Lung (tissue), 12 donors: Measurements from ENCODE around the gene IL4R. TPM values are rescaled to one million over a fixed set of nuclear protein-coding genes. Genes with fewer than 3 reads are reported as not detected.
A peak's percentile ranks its signal among the peaks of the same experiment; 100 is the strongest.

Source experiments
- ATAC-seq: fragments of 200-7000 bp; cut with Tn5 transposase; one replicate; pipeline ENCODE4 v1.9.1; 2020; ENCODE audit warnings: moderate number of reproducible peaks; ENCODE audit not compliant: insufficient read depth, low FRiP score
- DNase-seq, 3 donors: peaks; one replicate each; pipeline ENCODE4 v3.0.0-alpha.2; 2013 to 2017
- H3K27ac ChIP-seq, 2 donors: one replicate each; pipeline ENCODE4 v1.5.1; 2013; ENCODE audit warnings: mild to moderate bottlenecking in 2 of 2, moderate library complexity in 2 of 2, control low read depth in 1 of 2, inconsistent platforms in 1 of 2, low read depth in 1 of 2, low read length in 1 of 2
- H3K27me3 ChIP-seq, 3 donors: one replicate each; pipeline ENCODE4 v1.5.1; 2013; ENCODE audit warnings: low read length in 2 of 3; ENCODE audit not compliant: control insufficient read depth in 3 of 3, insufficient read depth in 3 of 3
- H3K36me3 ChIP-seq, 4 donors: one replicate each; pipeline ENCODE4 v1.5.1; 2013; ENCODE audit warnings: low read length in 4 of 4, mild to moderate bottlenecking in 1 of 4, moderate library complexity in 1 of 4; ENCODE audit not compliant: control insufficient read depth in 4 of 4, insufficient read depth in 4 of 4
- H3K4me1 ChIP-seq, 5 donors: one replicate each; pipeline ENCODE4 v1.5.1; 2013; ENCODE audit warnings: low read length in 5 of 5, mild to moderate bottlenecking in 2 of 5, moderate library complexity in 1 of 5; ENCODE audit not compliant: control insufficient read depth in 5 of 5, insufficient read depth in 5 of 5
- H3K4me3 ChIP-seq: one replicate; pipeline ENCODE4 v1.5.1; 2013; ENCODE audit warnings: mild to moderate bottlenecking, control low read depth, moderate library complexity
- H3K9ac ChIP-seq, 2 donors: one replicate each; pipeline ENCODE4 v1.5.1; 2013; ENCODE audit warnings: low read length in 2 of 2, control low read depth in 1 of 2; ENCODE audit not compliant: insufficient read depth in 1 of 2
- H3K9me3 ChIP-seq, 4 donors: one replicate each; pipeline ENCODE4 v1.5.1; 2013; ENCODE audit warnings: low read length in 3 of 4, mild to moderate bottlenecking in 1 of 4, moderate library complexity in 1 of 4; ENCODE audit not compliant: control insufficient read depth in 4 of 4, insufficient read depth in 3 of 4
- CTCF ChIP-seq: IDR thresholded peaks from 2 replicates; pipeline ENCODE4 v1.5.1; 2012; ENCODE audit warnings: mild to moderate bottlenecking; ENCODE audit errors: control extremely low read depth, extremely low read depth
- WGBS, 2 donors: extraction: QIAGEN DNeasy Blood & Tissue Kit; methylation state at CpG; one replicate each; pipeline ENCODE4 v1.1.7; 2013; 5-methylcytosine and 5-hydroxymethylcytosine counted together
- polyA plus RNA-seq, 2 donors: library from polyadenylated mRNA; stranded (reverse); fragments of 200-250 nt; gene quantifications; one replicate each; pipeline ENCODE4 v1.2.1, GENCODE V29; 2013
- total RNA-seq, 2 donors: library from RNA; depleted of rRNA in 1 of 2; stranded (reverse); fragments of >200 nt in 1 of 2; gene quantifications; one replicate each; pipeline ENCODE4 v1.2.1, GENCODE V29; 2014 to 2021
- donor health status: control.
- donor health status: control.
- donor health status: Bipolar disorder and iron deficiency.
- donor health status: healthy.
- donor health status: DM: yes; HTN: yes; CAD: no.

Gene IL4R
- total and polyA plus RNA-seq, 4 donors, result 61.3 to 175 (median 114) TPM

GRCh38 chr16:27373312-27373711 lies 59.5 kb downstream of the IL4R start:
- Histone ChIP-seq H3K4me1 (peaks cover 0 to 7% (median 0%) of the 10 kb centered on the region in 5 donors), H3K36me3 (no peaks in the 10 kb centered on the region), H3K9me3 (peaks cover 0 to 2% (median 0%) of the 10 kb centered on the region in 4 donors), H3K27me3 (no peaks in the 10 kb centered on the region), H3K9ac (no peak overlapping the region), H3K4me3 (no peak overlapping the region), H3K27ac (no peak overlapping the region)
- no peak for TF ChIP-seq CTCF
- ATAC-seq (no peak), DNase-seq (no peak)
- 83 to 96% methylated on average over 3 of the region's 3 CpGs for WGBS, 2 donors

GRCh38 chr16:27374221-27374803 lies 60.5 kb downstream of the IL4R start:
- Histone ChIP-seq H3K4me1 (peaks cover 0 to 7% (median 0%) of the 10 kb centered on the region in 5 donors), H3K27me3 (no peaks in the 10 kb centered on the region), H3K9ac (peak overlapping the region in 1 of 2 donors; percentile 19), H3K36me3 (no peaks in the 10 kb centered on the region), H3K9me3 (peaks cover 0 to 2% (median 0%) of the 10 kb centered on the region in 4 donors), H3K27ac (peak overlapping the region in 1 of 2 donors; percentile 64), H3K4me3 (no peak overlapping the region)
- WGBS, 2 donors, result 40 to 60% methylated on average over 8 of the region's 8 CpGs
- DNase-seq (no peak), ATAC-seq (no peak)
- TF ChIP-seq CTCF, result no peak

GRCh38 chr16:27374804-27375425 lies 61.1 kb downstream of the IL4R start:
- H3K4me3 ChIP-seq, result no peak overlapping the region

More at GRCh38 chr16:27374804-27375425, 61.1 kb downstream of the IL4R start:
- WGBS, 2 donors, result 10 to 24% methylated on average over 9 of the region's 9 CpGs
- no peaks in the 10 kb centered on the region for H3K36me3 ChIP-seq
- no peak for TF ChIP-seq CTCF
- ATAC-seq (no peak), DNase-seq (peak; percentile 84 to 88 (median 87))
- peak overlapping the region in 1 of 2 donors; percentile 83 for H3K27ac ChIP-seq
- H3K9ac ChIP-seq, result no peak overlapping the region
- H3K4me1 ChIP-seq, result peaks cover 0 to 7% (median 0%) of the 10 kb centered on the region in 5 donors
- peaks cover 0 to 2% (median 0%) of the 10 kb centered on the region in 4 donors for H3K9me3 ChIP-seq
- no peaks in the 10 kb centered on the region for H3K27me3 ChIP-seq
